NCI-H2227 treated with DMSO at 0.1 percent for 48 hours (cell line): ENCODE data around the gene GRIN2A.

Experiments used
- DNase-seq: peaks from one replicate; lab custom pipeline; 2025; lab: John Stamatoyannopoulos, UW

Gene GRIN2A

DNA sequence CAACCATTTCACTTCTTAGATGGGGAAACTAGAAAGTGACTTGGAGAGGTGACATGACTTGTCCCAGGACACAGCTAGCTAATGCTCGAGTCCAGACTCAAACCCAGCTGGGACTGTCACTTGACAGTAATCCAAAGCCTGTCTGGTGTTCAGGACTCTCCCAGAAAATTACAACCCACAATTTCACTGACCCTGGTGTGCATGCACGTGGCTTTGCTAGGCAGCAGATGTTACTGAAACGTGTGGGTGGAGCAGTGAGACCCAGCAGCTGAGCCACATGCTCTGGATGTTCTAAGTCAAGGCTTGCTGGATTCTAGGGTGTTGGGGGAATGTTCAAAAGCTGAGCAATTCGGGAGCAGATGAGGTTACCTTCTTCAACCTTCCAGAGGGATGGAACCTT lies 364.6 kb downstream of the GRIN2A start:
- no peak for DNase-seq

DNA sequence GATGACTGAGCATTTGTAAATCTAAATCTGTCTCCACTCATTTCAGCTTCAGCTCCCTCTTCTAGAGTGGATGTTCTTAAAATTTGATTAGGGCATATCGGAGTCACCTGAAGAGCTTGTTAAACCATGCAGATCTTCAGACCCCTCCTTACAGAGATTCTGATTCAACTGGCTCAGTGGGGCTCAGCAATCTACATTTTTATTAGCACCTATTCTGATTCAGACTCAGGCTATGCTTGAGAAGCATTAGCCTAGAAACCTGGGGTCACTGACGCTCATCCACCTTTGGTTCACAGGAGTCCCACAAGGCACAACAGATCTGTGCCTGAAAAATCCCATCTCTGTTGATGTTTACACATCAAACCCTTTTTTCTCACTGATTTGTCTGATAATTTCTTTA lies 365.6 kb downstream of the GRIN2A start:
- DNase-seq: no peak

DNA sequence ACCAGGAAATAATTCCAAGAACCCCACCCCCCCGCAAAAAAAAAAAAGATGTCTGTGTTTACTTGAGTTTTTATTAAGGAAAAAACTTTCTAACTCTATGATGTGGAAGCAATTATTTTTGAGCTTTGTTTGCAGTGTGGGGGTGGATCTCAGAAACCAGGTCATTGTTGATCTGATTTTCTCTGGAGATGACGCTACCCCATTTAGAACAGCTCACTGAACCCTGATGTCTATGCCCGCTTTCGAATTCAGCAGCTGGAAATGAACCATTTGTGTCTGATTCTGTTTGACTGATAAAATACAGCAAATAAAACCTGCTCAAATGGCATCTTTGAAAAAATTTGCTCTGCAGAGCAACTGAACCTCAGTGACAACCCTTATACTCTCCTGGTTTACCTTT lies 368.6 kb downstream of the GRIN2A start:
- no peak for DNase-seq

DNA sequence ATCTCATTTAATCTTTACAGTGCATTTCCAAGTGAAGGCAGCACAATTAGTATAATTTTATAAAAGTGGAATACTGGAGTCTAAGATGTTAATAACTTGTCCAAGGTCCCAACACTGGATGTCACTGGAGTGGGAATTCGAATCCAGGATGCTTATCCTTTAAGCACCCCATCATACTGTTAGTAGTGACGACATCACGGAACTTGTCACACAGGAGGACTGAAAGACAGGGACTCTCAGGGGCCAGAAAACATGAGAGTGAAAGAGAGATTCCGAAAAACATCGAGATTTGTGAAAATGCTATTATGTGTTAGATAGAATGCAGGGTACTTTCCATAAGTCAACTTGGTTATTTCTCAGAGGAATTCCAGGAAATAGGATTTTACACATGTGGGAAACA lies 374.0 kb downstream of the GRIN2A start:
- DNase-seq: no peak

DNA sequence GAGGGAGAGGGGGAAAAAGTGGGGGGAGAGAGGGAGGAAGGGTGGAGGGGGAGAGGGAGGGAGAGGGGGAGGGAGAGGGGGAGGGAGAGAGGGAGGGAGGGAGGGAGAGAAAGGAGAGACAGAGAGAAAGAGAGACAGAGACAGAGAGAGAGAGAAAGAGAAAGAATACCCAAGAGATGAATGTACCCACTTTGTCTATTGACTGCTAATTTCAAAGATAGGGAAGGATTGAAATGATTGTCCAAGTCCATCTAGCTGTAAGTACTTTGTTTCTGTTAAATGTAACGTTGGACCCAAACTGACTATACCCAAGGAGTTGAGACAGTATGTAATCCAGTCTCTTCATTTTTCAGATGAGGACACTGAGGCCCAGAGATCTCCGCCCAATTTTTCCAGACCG lies 374.9 kb downstream of the GRIN2A start:
- no peak for DNase-seq

DNA sequence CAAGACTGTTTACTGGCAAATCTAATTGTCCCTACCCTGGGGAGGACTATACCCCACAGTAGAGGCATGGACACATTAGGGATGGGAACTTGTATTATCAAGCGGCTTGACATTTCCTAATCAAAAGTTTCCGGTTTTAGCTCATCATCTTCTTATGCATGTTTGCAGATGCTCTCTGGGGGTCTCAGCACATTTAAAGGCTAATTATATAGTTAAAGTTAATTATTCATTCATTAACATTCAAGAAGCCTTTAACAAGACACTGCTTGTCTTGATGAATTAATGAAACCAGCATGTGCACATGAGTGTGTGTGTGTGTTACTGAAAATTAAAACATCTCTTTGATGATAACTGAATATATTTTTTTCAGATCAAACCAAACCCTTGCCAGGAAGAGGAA lies 377.1 kb downstream of the GRIN2A start:
- no peak for DNase-seq

DNA sequence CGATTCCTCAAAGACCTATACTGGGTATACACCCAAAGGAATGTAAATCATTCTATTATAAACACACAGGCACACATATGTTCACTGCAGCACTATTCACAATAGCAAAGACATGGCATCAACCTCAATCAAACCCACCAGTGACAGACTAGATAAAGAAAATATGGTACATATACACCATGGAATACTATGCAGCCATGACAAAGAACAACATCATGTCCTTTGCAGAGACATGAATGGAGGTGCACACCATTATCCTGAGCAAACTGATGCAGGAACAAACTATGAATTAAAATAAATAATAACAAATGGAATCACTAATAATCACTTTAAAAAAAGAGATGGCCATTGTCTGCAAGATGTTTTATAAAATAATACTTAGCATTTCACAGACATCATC lies 380.1 kb downstream of the GRIN2A start:
- no peak for DNase-seq

DNA sequence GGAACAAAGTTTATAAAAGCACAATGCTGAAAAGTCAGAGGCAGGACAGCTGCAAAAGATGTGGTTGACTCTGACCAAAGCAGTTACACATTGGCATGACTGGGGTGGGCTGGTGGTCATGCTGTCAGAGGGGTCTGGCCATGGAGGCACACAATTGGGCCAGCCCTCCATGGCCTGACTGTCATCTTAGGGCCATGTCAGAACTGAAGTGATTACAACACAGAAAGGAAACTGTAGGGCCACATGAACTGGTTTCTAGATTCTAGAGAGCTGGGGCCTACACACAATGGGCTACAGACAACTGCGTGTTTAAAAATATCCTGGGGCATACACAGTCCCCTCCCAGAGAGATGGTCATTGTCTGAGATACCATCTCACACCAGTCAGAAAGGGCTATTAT lies 380.6 kb downstream of the GRIN2A start:
- no peak for DNase-seq

DNA sequence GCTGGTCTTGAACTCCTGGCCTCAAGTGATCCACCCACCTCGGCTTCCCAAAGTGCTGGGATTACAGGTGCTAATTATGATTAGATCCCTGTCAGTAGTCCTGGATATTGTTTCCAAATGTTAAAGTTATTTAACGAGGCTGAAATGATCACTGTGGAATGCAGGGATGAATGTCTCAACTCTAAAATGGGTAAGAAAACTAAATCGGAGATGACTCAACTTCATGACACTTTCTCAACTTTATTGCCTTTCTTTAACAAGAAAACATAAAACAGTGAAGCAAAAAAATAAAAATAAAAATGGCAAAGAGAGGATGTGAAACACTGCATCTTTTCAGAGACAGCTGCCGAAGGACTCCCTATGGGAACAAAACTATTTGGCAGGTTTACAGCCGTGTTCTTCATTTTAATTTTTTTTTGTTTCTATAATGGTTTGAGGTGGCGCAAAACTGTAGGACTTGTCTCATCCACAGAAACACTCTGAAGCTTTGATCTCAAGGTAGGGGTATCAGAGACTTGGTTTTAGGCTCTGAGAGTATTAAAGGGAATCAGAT lies 382.0 kb downstream of the GRIN2A start:
- no peak for DNase-seq

DNA sequence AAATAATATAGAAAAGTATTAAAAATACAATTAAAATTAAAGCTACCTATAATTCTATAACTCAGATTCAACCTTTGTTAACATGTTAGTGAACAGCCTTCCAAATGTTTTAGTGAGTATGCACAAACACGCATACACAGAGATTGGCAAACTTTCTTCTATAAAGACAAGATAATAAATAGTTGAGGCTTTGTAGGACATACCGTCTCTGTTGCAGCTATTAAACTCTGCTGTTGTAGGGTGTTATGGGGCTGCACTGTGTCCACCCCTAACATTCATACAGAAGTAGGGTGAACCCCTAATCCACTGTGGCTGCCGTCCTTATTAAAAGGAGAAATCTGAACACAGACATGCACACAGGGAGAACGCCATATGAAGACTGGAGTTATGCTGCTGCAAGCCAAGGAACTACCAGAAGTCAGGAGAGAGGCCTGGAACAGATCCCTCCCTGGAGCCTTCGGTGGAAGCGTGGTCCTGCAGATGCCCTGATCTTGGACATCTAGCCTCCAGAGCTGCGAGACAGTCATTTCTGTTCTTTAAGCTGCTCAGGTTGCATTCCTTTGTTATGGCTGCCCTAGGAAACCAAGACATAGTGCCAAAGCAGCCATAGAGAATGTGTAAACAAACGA lies 383.2 kb downstream of the GRIN2A start:
- DNase-seq: no peak

DNA sequence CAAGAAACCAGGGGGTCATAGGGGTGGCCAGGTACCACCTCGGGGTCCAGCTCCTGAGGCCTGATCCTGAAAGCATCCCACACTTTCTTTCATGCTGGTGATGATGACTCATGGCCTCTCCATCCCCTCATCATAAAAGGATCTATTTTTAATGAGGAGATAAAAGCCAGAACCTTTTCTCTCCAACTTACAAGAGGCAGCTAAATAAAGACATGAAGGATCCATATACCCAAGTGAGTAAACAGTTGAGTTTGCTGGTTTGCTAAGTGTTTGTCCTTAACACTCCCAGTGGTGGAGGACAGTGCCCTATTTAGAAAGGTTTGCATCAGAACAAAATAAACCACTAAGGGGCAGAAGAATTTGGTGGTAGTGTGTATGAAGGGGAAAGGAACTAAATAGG lies 383.8 kb downstream of the GRIN2A start:
- no peak for DNase-seq

DNA sequence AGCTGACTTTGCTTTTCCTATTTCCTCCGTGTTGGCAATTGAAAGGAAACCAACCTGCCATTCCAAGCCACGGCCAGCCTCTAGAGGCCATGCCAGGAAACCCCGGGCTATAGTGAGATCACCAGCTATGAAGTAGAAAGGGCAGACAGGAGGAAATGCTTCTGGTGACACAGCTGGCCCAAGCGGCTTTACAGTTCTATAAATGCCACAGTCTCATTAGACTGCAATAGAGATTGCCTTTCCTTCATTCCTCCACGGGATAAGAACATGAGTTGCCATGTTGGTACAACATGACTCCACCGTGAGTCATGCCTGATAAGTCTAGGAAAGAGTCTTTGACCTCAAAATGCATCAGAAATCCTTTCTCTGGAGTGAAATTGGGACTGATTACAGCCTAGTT lies 384.9 kb downstream of the GRIN2A start:
- DNase-seq: no peak

DNA sequence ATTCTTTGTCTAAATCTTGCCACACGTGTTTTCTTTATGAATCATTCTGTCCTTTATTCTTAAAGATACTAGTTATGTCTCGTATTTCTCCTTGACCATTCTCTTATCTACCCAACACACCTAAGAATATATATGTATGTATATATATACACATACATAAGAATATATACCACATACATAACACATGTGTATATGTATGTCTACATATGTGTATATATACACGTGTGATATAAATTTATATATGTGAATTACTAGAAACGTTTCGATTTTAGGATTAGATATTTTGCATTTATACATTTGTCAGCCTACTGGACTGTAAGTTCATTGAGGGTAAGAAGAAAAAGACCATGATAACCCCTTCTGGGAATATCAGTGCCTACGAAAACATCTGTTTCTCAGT lies 388.6 kb downstream of the GRIN2A start:
- DNase-seq: no peak

DNA sequence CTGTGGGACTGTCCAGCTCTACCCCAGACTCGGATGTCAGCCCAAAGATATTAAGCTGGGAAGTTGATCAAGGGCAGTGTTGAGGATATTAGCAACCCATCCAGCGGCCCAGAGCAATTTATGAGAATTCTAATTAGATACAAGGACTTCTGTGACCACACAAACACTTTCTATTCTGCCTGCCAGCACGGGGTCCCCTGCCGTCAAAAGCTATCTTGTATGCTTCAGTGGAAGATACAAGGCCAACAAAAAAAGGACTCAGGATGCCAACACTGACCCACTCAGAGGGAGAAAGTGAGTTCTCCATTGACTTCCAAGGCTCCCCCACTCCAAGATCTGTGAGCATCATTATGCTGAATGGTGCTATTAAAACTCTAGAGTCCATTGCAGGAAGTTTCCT lies 390.7 kb downstream of the GRIN2A start:
- DNase-seq: no peak

DNA sequence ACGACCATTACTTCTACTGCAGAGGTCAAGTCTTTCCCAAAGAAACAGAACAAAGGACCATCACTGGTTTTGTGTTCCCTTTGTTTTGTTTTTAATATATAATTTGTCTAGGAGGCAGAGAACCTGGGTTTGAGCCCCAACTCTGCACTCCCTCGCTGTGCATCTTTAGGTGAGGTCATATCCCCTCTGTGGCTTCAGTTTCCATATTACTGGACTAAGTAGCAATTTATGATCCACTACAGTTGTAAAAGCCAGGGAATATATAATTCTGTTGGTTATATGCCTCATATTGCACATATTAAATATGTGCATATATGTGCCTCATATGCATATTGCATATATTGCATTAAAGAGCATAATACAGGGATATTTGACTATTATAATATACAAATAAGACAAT lies 392.0 kb downstream of the GRIN2A start:
- no peak for DNase-seq

DNA sequence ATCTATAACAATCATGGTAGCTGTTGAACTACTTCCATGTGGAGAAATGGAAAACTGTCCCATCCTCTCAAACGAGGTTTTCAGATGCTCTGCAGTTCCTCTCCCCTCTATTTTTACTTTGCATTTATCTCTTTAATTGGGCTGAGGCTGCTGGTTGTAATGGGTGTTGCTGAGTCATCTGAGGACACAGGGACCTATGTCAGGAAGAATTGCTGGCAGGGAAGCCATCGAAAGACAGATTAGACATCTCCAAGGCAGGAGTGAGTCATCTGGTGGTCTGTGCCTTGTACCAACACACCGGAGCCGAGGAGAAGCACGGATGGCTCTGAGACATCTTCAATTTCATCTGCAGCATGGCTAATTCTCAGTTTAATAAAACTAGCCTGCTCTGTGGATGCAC lies 394.5 kb downstream of the GRIN2A start:
- DNase-seq: no peak

DNA sequence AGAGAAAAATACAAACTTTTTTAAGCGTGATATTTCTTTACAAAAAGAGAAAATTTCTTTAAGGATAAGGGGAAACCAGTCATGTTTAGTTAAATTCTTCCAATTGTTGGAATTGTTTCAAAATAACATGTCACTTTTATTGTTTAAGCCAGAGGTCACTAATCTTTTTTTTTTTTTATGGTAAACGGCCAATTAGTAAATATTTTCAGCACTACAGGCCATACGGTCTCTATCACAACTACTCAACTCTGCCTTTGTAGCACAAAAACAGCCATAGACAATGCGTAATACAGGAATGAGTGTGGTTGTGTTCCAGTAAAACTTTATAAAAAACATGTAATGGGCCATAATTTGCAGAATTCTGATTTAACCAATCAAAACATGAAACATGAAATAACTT lies 401.4 kb downstream of the GRIN2A start:
- DNase-seq: no peak

DNA sequence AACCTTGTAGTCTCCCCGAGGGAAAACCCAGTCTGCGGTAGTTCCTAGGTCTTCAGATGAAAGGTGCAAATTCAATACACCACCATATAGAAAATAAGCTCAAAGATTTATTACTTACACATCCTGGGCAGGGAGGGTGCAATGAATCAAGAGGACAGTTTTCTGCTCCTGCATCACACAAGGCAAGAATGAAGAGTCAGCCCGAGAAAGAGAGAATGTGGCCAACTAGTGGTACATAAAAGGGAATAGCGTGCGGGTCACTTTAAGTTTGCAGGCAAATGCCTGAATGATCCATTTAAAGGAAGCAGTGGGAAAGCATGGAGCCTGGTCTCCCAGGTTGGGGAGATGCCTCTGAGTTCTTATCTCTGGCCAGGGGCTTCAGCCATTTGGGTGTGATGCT lies 403.4 kb downstream of the GRIN2A start:
- DNase-seq: no peak

DNA sequence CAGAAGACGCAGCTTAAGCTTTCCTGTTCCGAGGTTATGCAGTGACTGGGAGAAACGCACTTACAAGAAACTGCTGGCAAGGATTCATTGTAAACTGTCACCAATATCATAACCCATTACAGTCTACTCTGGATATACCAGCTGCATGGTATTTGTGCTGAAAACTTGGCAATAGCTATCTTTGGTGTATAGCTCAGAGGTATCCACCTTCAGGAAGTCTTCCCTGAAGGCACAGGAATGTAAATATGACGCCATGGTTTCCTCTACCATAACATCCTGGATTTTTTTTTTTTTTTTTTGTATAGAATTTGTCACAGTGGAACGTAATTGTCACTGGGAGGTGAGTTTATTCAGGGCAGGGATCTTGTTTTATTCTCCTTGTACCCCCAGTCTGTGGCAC lies 406.2 kb downstream of the GRIN2A start:
- DNase-seq: no peak

DNA sequence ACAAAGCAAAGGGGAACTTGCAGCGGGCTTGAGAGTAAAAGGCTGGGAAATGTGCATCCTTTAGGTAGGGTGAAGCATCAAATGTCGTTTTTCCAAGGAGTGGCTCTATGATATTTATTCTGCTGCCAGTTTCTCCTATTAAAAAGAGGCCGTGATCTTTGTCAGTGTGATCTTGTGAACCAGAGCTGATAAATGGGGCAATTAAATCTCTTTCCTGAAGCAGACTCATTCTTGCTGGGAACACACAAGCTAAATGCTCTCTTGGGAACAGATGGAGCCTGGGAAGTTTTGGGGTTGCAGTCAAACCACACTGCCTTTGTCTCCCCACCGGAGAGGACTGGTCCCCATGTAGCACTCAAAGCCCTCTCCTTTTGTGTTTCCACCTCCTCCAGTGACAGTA lies 408.9 kb downstream of the GRIN2A start:
- DNase-seq: no peak

DNA sequence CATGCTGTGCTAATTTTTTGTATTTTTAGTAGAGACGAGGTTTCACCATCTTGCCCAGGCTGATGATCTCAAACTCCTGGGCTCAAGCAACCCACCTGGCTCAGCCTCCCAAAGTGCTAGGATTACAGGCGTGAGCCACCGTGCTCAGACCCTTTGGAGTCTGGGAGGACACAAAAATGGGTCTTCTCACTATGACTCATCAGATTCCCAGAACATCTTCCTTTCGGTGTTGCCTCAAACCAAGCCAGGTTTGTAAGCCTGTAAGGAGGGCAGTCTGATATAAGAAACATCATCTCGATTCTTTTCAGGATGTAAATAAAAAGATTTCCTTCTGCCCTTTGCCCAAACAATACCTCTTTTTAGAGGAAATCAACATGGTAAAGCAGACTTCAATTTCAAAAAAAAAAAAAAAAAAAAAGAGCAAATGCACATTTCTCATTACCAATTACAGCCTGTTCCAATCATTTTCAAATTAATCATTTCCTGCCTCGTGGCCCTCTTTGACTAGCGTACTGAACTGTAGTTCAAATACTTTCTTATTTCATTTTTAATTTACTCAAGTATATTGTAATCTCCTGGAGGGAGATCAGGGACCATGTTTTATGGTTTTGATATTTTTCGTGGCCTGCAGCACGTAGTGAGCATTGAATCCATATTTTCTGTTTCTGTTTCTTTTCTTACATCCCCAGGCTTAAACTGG lies 409.6 kb downstream of the GRIN2A start:
- DNase-seq: no peak

DNA sequence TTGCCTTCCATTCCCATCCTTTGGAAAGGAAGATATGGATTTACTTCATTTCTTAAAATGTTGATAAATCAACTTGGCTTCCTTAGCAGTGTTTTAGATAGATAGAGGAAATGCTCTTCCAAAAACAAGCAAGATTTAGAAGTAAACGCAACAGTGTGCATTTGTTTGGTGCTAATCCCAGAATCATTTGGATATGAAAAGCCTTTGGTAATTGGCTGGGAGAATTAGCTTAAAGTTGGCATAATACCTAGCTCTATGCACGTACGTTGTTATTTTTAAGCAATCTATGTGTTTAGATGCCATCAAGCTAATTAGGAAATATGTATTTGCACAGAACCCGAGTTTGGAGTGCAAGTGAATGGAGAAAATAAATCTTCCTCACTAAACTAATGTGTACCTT lies 415.3 kb downstream of the GRIN2A start:
- DNase-seq: no peak

DNA sequence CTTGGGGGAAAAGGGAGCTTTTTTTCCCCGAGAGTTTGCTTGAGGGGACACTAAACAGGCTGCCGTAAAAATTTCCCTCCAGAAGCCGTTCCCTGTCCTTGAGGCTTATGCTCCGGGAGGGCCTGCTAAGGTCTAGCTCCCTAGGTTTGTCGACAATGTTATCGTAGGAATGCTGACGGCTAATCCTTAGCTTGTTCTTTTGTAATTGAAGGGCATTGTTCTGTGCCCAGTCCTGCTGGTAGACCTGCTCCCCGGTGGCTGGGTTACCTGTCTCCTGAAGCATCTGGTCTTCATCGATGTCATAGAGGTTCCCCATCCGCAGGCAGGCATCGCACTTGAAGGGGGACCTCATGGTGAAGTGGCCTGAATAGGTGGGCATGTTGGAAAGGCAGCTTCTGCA lies 418.7 kb downstream of the GRIN2A start:
- DNase-seq: no peak

DNA sequence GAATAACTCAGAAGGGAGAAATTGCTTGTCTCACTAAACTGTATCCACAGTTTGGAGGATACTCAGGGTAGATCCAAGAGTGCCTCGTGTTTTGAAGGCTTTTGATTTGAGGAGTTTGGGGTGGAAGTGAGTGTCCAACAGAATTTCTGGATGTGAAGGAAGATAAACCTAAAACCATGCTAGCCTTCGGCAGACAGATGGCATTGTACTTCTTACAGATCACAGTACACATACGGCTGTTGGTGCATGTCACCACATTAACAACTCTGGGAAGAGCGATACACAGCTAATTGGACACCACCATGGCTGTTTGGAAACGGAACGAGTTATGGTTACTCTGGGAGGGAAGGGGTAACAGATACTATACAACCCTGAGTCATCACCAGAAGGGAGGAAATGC lies 420.4 kb downstream of the GRIN2A start:
- DNase-seq: no peak
